ENCODE measurements around the gene ERGIC2.
"Not testable (repeated sequence)": the region's sequence is repeated elsewhere in the genome, so short reads cannot be mapped to it uniquely, and the experiment has no call there.

Gene ERGIC2

GRCh38 chr12:29290475-29290874, 90.5 kb downstream of the ERGIC2 start:
- DNase-seq = not testable (repeated sequence)

DNA sequence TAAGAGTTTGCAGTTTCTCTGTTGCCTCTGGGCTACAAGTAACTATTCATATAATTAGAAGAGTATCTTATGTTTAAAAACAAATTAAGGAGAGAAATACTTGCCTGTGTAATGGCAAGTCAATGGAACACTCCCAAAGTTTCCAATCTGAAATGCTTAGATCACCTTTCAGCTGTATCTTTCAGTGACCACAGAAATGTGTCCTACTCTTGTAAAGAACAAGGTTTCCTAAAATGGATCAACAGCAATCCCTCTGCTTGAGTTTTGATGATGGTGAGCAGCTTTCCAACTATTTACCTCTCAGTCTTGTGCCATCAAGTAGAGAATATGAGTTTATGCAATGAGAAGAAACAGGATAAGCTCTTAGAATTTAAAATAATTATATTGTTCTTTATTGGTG, 92.9 kb downstream of the ERGIC2 start:
- no peak for DNase-seq

DNA sequence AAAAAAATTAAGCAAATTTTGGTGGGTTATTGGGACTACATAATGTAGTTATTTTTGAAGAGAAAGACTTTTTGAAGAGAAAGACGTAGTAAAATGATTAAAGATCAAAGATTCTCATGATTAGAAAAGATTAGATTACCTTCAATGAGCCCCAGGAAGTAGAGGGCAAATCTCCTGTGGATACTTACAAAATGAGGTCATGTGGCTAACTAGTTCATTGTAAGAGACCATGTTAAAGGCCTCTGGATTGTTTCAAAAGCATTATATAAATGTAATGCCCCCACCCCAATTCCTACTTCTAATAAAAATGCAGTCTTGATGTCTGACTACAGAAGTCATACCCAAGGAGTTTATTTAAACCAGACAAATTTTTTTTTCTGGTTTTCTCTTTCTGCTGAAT, 93.3 kb downstream of the ERGIC2 start:
- no peak for DNase-seq

Data from activated CD4-positive, alpha-beta T cell treated with anti-CD3 and anti-CD28 coated beads for 1 hour (primary cell).